Cardiac septum (tissue), 1 donor: ENCODE measurements around the gene CD58. TPM values are rescaled to one million over a fixed set of nuclear protein-coding genes. Genes with fewer than 3 reads are reported as not detected.

ENCODE experiments used
- DNase-seq: peaks from one replicate; pipeline ENCODE4 v3.0.0-alpha.2; 2020; ENCODE audit warnings: low spot score
- intact Hi-C: fragments of 100-400 bp; cut with DNase I; formaldehyde crosslinking; loops from one replicate; pipeline ENCODE4 v1.14.0; 2022
- microRNA-seq: library from miRNA; unstranded; fragments of <30 nt; microRNA quantifications from one replicate; pipeline ENCODE4 v1.2.0, GENCODE V29; 2020
- total RNA-seq: library from RNA; stranded (reverse); fragmentation: NEBNext Ultra II Directional; extraction: Animal tissue kit (Norgen Biotek cat#: 25700); gene quantifications from one replicate; pipeline ENCODE4 v1.2.1, GENCODE V29; 2021
- donor health status: DM: no; HTN: no; CAD: no.

The CD58 gene
- total RNA-seq, 1 donor from 2014 or later: 25.3 TPM

DNA sequence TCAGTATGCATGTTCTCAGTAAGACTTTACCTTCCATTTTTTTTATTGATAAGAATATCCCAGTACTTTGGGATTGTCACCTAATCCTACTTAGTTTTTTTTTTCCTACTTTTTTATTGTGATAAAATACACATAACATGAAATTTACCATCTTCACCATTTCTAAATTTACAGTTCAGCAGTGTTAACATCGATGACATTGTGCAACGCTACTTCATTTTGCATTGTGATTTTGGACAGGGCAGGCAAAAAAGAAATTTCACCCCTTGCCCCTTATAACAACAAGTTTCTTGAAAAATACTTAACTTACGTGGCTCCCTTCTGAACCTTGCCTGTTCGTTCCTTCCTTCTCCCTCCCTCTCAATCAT lies 105.4 kb downstream of the CD58 start:
- no peak for DNase-seq
- intact Hi-C loops: no loop called here

Small RNA genes lying within 50 kb of the gene (microRNA-seq; reads per million reads assigned to microRNA genes)
- gene MIR548AC: not detected

Other genes with a start within 250 kb of the CD58 start
- gene ATP1A1, start 197.8 kb downstream of the CD58 start, total RNA-seq: 192 TPM
- 5.2 TPM for gene IGSF3, start 96.7 kb upstream of the CD58 start, total RNA-seq
- 0.75 TPM for gene CD2, start 183.4 kb upstream of the CD58 start, total RNA-seq